Kidney (tissue), 14 donors: Measurements from ENCODE around the gene DNM3. TPM values are rescaled to one million over a fixed set of nuclear protein-coding genes. Genes with fewer than 3 reads are reported as not detected.

Experiments used
- DNase-seq, 5 donors: peaks; one replicate each; pipeline ENCODE4 v3.0.0-alpha.2; 2013 to 2020
- FAIRE-seq: peaks from 2 replicates; lab custom pipeline; 2012; peaks lifted over from hg19 to GRCh38; lab: Jason Lieb, UNC
- H3K27ac ChIP-seq, 2 donors: one replicate each; pipeline ENCODE4 v1.7.0; 2013; ENCODE audit warnings: low read depth in 2 of 2, low read length in 2 of 2, inconsistent platforms in 1 of 2
- H3K27me3 ChIP-seq: one replicate; pipeline ENCODE4 v1.7.1; 2013; ENCODE audit warnings: low read length, inconsistent platforms; ENCODE audit not compliant: control insufficient read depth, insufficient read depth
- H3K36me3 ChIP-seq, 3 donors: one replicate each; pipeline versions ENCODE4 v1.7.0 to v1.7.1; 2013; ENCODE audit warnings: low read length in 3 of 3, control low read depth in 1 of 3, inconsistent platforms in 1 of 3; ENCODE audit not compliant: insufficient read depth in 3 of 3, control insufficient read depth in 2 of 3
- H3K4me1 ChIP-seq, 3 donors: one replicate each; pipeline versions ENCODE4 v1.7.0 to v1.7.1; 2013; ENCODE audit warnings: low read length in 3 of 3, inconsistent platforms in 1 of 3, low read depth in 1 of 3; ENCODE audit not compliant: control insufficient read depth in 2 of 3, insufficient read depth in 2 of 3
- H3K4me3 ChIP-seq, 3 donors: one replicate each; pipeline versions ENCODE4 v1.7.0 to v1.8.1; 2013; ENCODE audit warnings: low read length in 3 of 3, control low read depth in 1 of 3, inconsistent platforms in 1 of 3
- H3K9ac ChIP-seq, 3 donors: one replicate each; pipeline versions ENCODE4 v1.7.0 to v1.7.1; 2013; ENCODE audit warnings: low read length in 3 of 3, control low read depth in 1 of 3, inconsistent platforms in 1 of 3
- H3K9me3 ChIP-seq, 3 donors: one replicate each; pipeline versions ENCODE4 v1.7.0 to v1.7.1; 2013; ENCODE audit warnings: low read length in 3 of 3, control low read depth in 1 of 3, inconsistent platforms in 1 of 3; ENCODE audit not compliant: control insufficient read depth in 2 of 3, insufficient read depth in 1 of 3
- intact Hi-C: fragments of 100-400 bp; cut with DNase I; formaldehyde crosslinking; loops from one replicate; pipeline ENCODE4 v1.11.1; 2022
- polyA plus RNA-seq: library from polyadenylated mRNA; stranded (reverse); fragments of 350-450 nt; fragmentation: Illumina TruSeq; extraction: RNeasy Lipid Tissue Mini Kit (QIAGEN cat#74804); gene quantifications from one replicate; pipeline ENCODE4 v1.2.3, GENCODE V29; 2014; ENCODE audit warnings: low read depth, low replicate concordance; ENCODE audit not compliant: insufficient read depth
- total RNA-seq: library from RNA; stranded (reverse); fragmentation: NEBNext Ultra II Directional; extraction: Animal tissue kit (Norgen Biotek cat#: 25700); gene quantifications from one replicate; pipeline ENCODE4 v1.2.1, GENCODE V29; 2021
- TF ChIP-seq, protein P1 (sequence below): IDR thresholded peaks from 3 replicates; pipeline ENCODE4 v1.5.1; 2012; ENCODE audit warnings: mild to moderate bottlenecking, moderate library complexity, borderline replicate concordance; ENCODE audit not compliant: insufficient read depth; ENCODE audit errors: extremely low read depth
- donor health status: control.
- donor health status: control.
- donor health status: control.
- donor health status: control.
- donor health status: control.
- donor health status: DM: yes; HTN: yes; CAD: no.
- donor health status: Normal renal cell carcinoma (clear cell type).

The DNM3 gene
- total and polyA plus RNA-seq, 2 donors from 2014 or later: 5.9 to 19.1 TPM

DNA sequence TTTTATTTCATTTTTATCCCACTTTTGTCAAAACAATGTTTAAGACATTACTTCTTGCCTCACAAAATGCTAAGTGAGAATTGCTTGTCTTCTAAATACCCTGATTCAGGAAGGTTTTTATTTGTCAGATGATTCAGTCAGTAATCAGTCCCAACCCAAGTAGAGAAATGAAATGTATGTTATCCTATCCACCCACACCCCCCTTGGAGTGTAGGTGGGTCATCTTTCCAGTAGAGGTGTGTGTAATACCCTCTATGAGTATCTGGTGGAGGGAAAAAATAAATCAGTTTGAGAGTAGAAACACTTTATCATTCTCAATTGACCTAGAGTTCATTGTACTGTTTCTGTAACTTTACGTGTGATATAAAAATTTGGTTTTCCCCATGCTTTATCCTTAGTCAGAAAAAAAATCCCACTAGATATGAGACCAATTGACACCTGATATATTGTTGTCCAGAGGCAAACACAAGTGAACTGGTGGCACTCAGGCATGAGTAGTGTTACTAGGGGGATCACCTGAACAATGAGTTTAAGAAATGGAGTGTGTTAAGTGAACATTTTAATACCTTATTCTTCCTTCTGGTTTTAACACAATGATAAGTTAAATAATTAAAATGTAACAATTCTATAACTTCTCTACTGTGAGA, 425.4 kb downstream of the DNM3 start:
- Histone ChIP-seq H3K27ac (no peak overlapping the region), H3K36me3 (no peaks in the 10 kb centered on the region), H3K9me3 (no peaks in the 10 kb centered on the region), H3K4me1 (no peaks in the 10 kb centered on the region), H3K27me3 (no peaks in the 10 kb centered on the region), H3K4me3 (no peak overlapping the region), H3K9ac (no peak overlapping the region)
- intact Hi-C loops: no loop called here
- DNase-seq (no peak), FAIRE-seq (no peak)
- TF ChIP-seq, protein P1, sequence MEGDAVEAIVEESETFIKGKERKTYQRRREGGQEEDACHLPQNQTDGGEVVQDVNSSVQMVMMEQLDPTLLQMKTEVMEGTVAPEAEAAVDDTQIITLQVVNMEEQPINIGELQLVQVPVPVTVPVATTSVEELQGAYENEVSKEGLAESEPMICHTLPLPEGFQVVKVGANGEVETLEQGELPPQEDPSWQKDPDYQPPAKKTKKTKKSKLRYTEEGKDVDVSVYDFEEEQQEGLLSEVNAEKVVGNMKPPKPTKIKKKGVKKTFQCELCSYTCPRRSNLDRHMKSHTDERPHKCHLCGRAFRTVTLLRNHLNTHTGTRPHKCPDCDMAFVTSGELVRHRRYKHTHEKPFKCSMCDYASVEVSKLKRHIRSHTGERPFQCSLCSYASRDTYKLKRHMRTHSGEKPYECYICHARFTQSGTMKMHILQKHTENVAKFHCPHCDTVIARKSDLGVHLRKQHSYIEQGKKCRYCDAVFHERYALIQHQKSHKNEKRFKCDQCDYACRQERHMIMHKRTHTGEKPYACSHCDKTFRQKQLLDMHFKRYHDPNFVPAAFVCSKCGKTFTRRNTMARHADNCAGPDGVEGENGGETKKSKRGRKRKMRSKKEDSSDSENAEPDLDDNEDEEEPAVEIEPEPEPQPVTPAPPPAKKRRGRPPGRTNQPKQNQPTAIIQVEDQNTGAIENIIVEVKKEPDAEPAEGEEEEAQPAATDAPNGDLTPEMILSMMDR: no peak

DNA sequence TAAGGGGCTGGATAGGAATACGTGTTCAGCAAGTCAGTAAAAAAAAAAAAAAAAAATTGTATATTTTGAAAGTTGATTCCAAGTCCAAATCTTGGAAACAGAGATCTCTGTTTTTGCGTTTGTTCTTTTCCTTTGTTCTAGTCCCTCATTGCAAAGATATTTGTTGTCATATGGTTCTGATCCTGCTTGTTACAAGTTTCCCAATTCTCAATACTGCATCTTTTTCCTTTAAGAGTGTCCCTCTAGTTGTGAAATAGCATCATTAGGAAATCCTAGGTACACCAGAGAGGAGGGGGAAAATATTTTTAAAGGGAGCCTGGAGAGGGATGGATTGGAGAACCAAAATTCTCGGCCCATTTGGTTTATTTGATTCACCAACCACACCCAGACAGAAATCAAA, 426.9 kb downstream of the DNM3 start:
- intact Hi-C loops: no loop called here
- H3K4me3 ChIP-seq: no peak overlapping the region
- DNase-seq: no peak
- FAIRE-seq: no peak
- TF ChIP-seq, protein P1: no peak
- H3K9me3 ChIP-seq: no peaks in the 10 kb centered on the region
- H3K4me1 ChIP-seq: no peaks in the 10 kb centered on the region
- no peak overlapping the region for H3K27ac ChIP-seq
- no peaks in the 10 kb centered on the region for H3K36me3 ChIP-seq
- H3K9ac ChIP-seq: no peak overlapping the region
- H3K27me3 ChIP-seq: no peaks in the 10 kb centered on the region

DNA sequence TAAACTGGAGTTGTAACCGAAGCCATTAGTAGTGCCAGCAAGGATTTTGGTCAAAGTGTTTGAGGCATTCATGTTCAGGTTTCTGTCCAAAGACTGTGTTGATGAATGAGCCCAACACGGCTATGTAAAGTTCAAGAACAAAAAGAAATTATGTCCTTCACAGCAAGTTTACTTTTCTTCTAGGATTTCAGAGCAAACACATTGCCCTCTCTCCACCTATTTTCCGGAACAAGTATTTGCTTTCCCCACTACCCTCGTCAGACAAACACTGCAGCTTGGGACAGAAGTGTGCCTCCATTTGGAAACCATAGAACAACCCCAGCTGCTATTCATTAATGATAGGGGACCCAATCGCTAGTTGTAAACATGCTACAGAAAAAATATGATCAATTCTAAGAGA, 427.8 kb downstream of the DNM3 start:
- FAIRE-seq (no peak), DNase-seq (peak in 1 of 5 donors; percentile 41)
- no peak overlapping the region for H3K4me3 ChIP-seq
- no peaks in the 10 kb centered on the region for H3K27me3 ChIP-seq
- TF ChIP-seq, protein P1: no peak
- no peaks in the 10 kb centered on the region for H3K4me1 ChIP-seq
- H3K27ac ChIP-seq: no peak overlapping the region
- no peaks in the 10 kb centered on the region for H3K36me3 ChIP-seq
- H3K9ac ChIP-seq: no peak overlapping the region
- no peaks in the 10 kb centered on the region for H3K9me3 ChIP-seq
- intact Hi-C loops: no loop called here

DNA sequence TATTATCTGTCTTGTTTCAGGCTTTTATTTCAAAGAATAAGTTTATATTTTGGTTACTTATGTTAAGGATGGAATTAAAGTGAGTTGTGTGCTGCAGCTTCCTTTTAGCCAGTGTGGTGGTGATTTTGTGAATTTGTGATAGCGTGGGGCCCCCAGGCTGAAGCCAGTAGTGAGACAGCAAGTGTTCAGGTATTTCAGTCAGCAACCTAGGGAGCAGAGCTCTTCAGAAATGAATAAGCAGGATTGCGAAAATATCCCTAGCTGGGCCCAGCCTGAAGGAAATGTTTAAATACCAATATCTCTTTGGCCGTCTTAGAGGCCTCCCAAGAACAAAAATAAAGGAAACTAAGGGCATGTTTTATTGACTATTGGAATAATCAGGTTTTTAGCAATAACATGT, 428.3 kb downstream of the DNM3 start:
- DNase-seq: no peak
- intact Hi-C loops: no loop called here
- TF ChIP-seq, protein P1: no peak
- H3K36me3 ChIP-seq: no peaks in the 10 kb centered on the region
- H3K9ac ChIP-seq: no peak overlapping the region
- no peaks in the 10 kb centered on the region for H3K4me1 ChIP-seq
- no peaks in the 10 kb centered on the region for H3K9me3 ChIP-seq
- no peak overlapping the region for H3K4me3 ChIP-seq
- no peaks in the 10 kb centered on the region for H3K27me3 ChIP-seq
- no peak overlapping the region for H3K27ac ChIP-seq
- FAIRE-seq: no peak
